NCI-H524 treated with DMSO at 0.1 percent for 48 hours (cell line): ENCODE results near the gene CDO1.

Source experiments
- DNase-seq: peaks from one replicate; lab custom pipeline; 2025; lab: John Stamatoyannopoulos, UW

Gene CDO1

GRCh38 chr5:115785381-115786065, 30.9 kb downstream of the CDO1 start:
- DNase-seq = peak; percentile 16

- no peak for DNase-seq
Measured at GRCh38 chr5:115778417-115778816, 38.0 kb downstream of the CDO1 start.

- no peak for DNase-seq
Measured at GRCh38 chr5:115776989-115777388, 39.5 kb downstream of the CDO1 start.

GRCh38 chr5:115775999-115776398, 40.5 kb downstream of the CDO1 start:
- no peak for DNase-seq

- DNase-seq = peak; percentile 88
Measured at GRCh38 chr5:115774684-115775083, 41.8 kb downstream of the CDO1 start.

- DNase-seq = no peak
Measured at GRCh38 chr5:115772731-115773475, 43.6 kb downstream of the CDO1 start.

GRCh38 chr5:115770466-115770865, 46.0 kb downstream of the CDO1 start:
- DNase-seq = no peak

GRCh38 chr5:115767424-115767823, 49.0 kb downstream of the CDO1 start:
- no peak for DNase-seq

GRCh38 chr5:115766608-115767007, 49.9 kb downstream of the CDO1 start:
- DNase-seq = no peak

- no peak for DNase-seq
Measured at GRCh38 chr5:115758356-115758755, 58.1 kb downstream of the CDO1 start.

- DNase-seq = no peak
Measured at GRCh38 chr5:115755675-115756074, 60.8 kb downstream of the CDO1 start.
